ENCODE measurements around the gene PABPN1L.
"Not testable (repeated sequence)": the region's sequence is repeated elsewhere in the genome, so short reads cannot be mapped to it uniquely, and the experiment has no call there.

Gene PABPN1L

DNA sequence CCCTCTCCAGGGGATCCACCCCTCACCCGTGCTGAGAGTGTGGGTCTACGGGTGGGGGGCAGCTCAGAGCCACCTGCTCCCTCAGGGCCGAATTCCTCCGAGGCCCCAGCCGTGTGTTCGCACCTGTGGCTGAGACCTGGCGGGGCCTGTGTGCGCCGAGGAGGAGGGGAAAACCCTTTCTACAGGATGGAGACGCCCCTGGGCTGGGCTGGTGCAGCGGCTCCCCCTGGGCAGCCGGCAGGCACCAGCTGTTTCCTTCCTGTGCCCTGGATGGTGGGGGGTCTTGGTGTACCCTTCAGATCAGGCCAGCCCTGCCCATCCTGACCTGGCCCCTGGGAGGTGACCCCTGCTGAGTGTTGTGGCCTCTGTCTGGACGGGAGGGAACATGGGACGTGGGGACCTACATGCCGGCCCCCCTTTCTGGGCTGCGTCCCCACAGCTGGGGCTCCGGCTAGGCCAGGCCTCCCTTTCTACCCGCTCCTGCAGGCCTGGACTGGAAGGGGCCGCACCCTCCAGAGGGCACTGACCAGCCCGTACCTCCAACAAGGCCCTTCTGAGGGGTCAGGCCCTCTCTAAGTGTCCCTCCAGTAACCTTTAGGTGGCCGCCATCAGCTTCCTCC is 28.3 kb upstream of the PABPN1L start:
- Histone ChIP-seq H3K4me3 (no peak overlapping the region), H3K27ac (no peak overlapping the region)
- TF ChIP-seq, protein P1, sequence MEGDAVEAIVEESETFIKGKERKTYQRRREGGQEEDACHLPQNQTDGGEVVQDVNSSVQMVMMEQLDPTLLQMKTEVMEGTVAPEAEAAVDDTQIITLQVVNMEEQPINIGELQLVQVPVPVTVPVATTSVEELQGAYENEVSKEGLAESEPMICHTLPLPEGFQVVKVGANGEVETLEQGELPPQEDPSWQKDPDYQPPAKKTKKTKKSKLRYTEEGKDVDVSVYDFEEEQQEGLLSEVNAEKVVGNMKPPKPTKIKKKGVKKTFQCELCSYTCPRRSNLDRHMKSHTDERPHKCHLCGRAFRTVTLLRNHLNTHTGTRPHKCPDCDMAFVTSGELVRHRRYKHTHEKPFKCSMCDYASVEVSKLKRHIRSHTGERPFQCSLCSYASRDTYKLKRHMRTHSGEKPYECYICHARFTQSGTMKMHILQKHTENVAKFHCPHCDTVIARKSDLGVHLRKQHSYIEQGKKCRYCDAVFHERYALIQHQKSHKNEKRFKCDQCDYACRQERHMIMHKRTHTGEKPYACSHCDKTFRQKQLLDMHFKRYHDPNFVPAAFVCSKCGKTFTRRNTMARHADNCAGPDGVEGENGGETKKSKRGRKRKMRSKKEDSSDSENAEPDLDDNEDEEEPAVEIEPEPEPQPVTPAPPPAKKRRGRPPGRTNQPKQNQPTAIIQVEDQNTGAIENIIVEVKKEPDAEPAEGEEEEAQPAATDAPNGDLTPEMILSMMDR (IDR thresholded peaks at IDR 0.05), result no peak
- no peak for DNase-seq (ENCODE audit: low spot score)

DNA sequence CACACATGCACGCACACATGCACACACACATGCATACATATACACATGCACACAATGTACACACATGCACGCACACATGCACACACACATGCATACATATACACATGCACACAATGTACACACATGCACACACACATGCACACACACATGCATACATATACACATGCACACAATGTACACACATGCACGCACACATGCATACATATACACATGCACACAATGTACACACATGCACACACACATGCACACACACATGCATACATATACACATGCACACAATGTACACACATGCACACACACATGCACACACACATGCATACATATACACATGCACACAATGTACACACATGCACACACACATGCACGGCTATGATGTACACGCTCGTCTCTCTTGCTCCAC is 27.8 kb upstream of the PABPN1L start:
- not testable (repeated sequence) for H3K4me3 ChIP-seq; DNase-seq (ENCODE audit: low spot score); H3K27ac ChIP-seq

DNA sequence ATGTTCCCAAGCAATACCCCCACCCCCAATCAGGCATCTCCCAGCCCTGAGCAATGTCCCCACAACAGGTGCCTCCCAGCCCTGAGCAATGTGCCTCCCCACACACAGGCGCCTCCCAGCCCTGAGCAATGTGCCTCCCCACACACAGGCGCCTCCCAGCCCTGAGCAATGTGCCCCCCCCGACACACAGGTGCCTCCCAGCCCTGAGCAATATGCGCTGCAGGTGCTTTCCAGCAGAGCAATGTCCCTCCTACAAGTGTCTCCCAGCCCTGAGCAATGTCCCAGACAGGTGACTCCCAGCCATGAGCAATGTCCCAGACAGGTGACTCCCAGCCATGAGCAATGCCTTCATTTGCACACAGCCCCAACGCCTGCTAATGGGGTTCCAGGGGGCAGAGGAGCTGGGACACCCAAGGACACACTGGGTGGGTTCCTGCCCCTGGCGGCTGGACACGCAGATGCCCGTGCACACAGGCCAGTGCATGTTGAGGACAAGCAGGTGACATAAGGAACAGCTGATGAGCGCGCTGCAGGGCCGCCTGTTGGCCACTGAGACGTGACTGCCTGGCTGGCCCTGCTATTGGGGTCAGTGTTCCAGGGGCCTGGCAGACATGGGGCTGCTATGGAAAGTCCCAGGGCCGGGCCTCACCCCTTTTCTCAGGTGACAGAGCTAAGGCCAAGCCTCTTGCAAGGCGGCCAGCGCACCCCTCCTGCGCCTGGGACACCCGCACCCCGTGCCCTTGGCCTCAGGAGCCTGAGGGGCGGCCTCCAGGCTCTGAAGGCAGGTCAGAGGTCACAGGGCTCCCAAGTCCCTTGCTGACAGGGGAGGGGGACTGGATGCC is 26.9 kb upstream of the PABPN1L start:
- TF ChIP-seq, protein P1 (IDR thresholded peaks at IDR 0.05), result no peak
- DNase-seq (ENCODE audit: low spot score), result no peak
- Histone ChIP-seq H3K27ac (no peak overlapping the region), H3K4me3 (no peak overlapping the region)

DNA sequence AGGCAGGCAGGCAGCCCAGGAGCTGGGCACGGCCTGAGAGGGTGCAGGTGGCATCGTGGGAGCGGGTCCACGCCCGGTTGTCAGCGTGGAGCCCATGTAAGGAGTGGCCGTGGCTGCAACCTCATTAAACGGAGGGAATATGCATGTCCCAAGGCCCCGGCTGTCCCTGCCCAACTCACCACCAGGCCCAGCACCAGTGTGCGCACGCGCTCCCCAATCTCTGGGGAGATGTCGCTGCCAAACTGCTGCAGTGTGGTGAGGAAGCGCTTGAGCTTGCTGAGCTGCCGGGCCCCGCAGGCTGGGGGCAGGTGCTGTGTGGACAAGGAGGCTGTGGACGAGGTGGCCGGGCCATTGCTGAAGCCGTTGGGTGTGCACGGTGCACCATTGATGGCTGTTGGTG is 25.6 kb upstream of the PABPN1L start:
- Histone ChIP-seq H3K27ac (no peak overlapping the region), H3K4me3 (no peak overlapping the region)
- TF ChIP-seq, protein P1 (IDR thresholded peaks at IDR 0.05), result no peak
- no peak for DNase-seq (ENCODE audit: low spot score)

DNA sequence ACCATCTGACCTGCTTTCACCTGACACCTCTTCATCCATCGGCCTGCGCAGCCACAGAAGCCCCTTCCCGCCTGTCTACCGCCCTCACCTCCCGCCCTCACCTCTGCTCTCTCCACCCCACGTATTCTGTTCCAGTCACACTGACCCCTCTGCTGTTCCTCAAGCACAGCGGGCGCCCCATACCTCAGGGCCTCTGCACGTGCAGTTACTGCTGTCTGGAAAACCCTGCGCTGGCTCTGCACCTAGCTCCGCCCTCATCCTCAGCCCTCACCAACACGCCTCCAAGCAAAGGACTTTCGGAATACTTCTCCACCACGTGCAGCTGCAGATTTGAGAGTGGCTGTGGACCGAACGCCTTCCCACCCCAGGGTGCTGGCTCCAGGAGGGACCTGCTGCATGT is 24.6 kb upstream of the PABPN1L start:
- H3K27ac ChIP-seq, result no peak overlapping the region
- DNase-seq (ENCODE audit: low spot score), result no peak
- no peak overlapping the region for H3K4me3 ChIP-seq
- TF ChIP-seq, protein P1 (IDR thresholded peaks at IDR 0.05), result no peak

DNA sequence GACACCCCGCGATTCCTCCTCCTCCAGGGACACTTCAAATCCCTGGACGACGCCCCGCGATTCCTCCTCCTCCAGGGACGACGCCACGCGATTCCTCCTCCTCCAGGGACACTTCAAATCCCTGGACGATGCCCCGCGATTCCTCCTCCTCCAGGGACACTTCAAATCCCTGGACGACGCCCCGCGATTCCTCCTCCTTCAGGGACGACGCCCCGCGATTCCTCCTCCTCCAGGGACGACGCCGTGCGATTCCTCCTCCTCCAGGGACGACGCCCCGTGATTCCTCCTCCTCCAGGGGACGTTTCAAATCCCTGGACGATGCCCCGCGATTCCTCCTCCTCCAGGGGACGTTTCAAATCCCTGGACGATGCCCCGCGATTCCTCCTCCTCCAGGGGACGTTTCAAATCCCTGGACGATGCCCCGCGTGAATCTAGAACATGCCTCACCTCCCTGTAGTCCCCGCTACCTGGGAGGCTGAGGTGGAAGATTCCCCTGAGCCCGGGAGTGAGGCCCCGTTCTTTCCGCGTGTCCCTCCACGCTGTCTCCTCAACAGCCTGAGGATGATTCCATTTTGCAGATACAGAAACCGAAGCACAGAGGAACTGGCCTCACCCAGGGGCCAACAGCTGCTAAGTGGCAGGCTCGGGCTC is 23.4 kb upstream of the PABPN1L start:
- not testable (repeated sequence) for DNase-seq (ENCODE audit: low spot score); H3K4me3 ChIP-seq; H3K27ac ChIP-seq

DNA sequence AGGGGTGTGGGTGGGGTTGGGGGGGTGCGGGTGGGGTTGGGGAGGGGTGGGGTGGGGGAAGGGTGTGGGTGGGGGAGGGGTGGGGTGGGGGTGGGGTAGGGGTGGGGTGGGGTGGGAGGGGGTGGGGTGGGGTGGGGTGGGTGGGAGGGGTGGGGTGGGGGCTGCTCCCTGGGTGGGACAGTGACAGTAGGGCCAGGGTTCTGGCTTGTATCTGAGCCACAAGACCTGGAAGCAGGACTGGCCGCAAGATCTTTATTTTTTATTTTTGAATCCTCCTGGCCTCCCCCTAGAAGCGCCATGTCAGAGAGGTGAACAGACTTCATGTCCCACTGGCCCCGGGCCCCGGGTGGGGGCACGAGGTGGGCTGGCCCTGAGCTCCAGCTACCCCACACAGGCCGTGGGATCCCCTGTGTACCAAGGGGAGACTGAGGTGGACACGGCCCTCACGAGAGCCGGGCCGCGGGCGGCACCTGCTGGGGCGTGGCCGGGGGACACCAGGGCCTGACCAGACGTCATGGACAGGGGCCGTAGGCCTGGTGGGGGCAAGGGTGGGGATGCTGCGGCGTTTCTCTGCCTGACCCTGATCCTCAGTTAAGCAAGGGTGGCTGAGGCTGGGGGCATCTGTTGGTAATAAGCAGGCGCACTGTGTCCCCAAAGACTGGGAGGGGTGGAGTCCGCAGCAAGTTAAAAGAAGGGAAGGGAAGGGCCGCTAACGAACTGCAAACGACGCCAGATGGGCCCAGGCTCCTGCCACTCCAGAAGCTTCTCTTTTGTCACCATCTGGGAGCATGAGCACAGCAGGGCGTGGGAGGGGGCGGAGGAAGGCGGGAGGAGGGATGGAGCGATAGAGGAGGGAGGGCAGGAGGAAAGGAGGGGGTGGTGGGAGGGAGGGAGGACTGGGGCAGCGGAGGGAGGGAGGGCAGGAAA is 22.3 kb upstream of the PABPN1L start:
- no peak for DNase-seq (ENCODE audit: low spot score)
- Histone ChIP-seq H3K4me3 (no peak overlapping the region), H3K27ac (peak overlapping the region in 1 of 2 donors; percentile 8)
- TF ChIP-seq, protein P1 (IDR thresholded peaks at IDR 0.05), result no peak
